Measurements from ENCODE around the gene ADSL.

DNA sequence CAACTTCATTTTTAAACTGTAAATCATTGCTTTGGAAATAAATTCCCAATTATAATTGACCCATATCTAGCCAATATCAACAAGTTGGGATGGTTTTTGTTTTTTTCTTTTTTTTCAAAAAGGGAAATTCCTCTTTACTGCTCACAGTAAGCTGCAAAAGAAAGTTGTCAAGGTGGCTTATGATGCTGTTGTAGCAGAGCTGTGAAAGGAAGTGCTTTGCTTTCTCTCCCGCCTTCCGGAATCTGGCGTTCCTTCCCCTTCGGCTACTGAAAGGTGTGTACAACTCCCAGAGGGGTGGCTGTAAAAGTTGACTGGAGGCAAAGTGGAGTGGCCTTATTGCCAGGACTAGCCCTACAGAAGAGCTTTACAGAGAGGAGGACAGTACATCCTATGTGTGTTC is 16.2 kb upstream of the ADSL start:
- TF ChIP-seq POLR2AphosphoS5 (IDR thresholded peaks at IDR 0.05) (no peak), POLR2A (IDR thresholded peaks at IDR 0.05) (no peak)
- TF ChIP-seq, protein P1, sequence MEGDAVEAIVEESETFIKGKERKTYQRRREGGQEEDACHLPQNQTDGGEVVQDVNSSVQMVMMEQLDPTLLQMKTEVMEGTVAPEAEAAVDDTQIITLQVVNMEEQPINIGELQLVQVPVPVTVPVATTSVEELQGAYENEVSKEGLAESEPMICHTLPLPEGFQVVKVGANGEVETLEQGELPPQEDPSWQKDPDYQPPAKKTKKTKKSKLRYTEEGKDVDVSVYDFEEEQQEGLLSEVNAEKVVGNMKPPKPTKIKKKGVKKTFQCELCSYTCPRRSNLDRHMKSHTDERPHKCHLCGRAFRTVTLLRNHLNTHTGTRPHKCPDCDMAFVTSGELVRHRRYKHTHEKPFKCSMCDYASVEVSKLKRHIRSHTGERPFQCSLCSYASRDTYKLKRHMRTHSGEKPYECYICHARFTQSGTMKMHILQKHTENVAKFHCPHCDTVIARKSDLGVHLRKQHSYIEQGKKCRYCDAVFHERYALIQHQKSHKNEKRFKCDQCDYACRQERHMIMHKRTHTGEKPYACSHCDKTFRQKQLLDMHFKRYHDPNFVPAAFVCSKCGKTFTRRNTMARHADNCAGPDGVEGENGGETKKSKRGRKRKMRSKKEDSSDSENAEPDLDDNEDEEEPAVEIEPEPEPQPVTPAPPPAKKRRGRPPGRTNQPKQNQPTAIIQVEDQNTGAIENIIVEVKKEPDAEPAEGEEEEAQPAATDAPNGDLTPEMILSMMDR (IDR thresholded peaks at IDR 0.05) = no peak
